Testis (tissue), 3 donors: ENCODE results near the gene RPS6KA5. TPM values are rescaled to one million over a fixed set of nuclear protein-coding genes. Genes with fewer than 3 reads are reported as not detected.

Experiments used
- DNase-seq: peaks from one replicate; pipeline ENCODE4 v3.0.0-alpha.2; 2019
- H3K27ac ChIP-seq, 2 donors: fragments of 200-600 bp; sonication (generic); one replicate each; pipeline ENCODE4 v1.5.1; 2019
- H3K27me3 ChIP-seq: fragments of 200-600 bp; sonication (generic); one replicate; pipeline ENCODE4 v1.5.1; 2019
- H3K36me3 ChIP-seq: fragments of 200-600 bp; sonication (generic); one replicate; pipeline ENCODE4 v1.5.1; 2017; ENCODE audit warnings: low read depth; ENCODE audit errors: missing control alignments
- H3K4me1 ChIP-seq: fragments of 200-600 bp; sonication (generic); one replicate; pipeline ENCODE4 v1.5.1; 2019
- H3K4me3 ChIP-seq, 2 donors: fragments of 200-600 bp; sonication (generic); one replicate each; pipeline ENCODE4 v1.5.1; 2017 to 2019
- H3K9me3 ChIP-seq: fragments of 200-600 bp; sonication (generic); one replicate; pipeline ENCODE4 v1.5.1; 2017
- POLR2A ChIP-seq: fragments of 450-650 bp; IDR thresholded peaks from one replicate; pipeline ENCODE4 v1.6.1; 2017; ENCODE audit warnings: antibody characterized with exemption, mild to moderate bottlenecking, moderate library complexity
- WGBS, 2 donors: methylation state at CpG; one replicate each; pipeline ENCODE4 v1.1.5; 2018; 5-methylcytosine and 5-hydroxymethylcytosine counted together
- intact Hi-C: fragments of 100-400 bp; cut with DNase I; formaldehyde crosslinking; loops from one replicate; pipeline ENCODE4 v1.15.1; 2023; ENCODE audit warnings: low total_unique reads
- polyA plus RNA-seq: library from polyadenylated mRNA; stranded (reverse); fragments of 350-450 nt; fragmentation: Illumina TruSeq; extraction: RNeasy Lipid Tissue Mini Kit (QIAGEN cat#74804); gene quantifications from one replicate; pipeline ENCODE4 v1.2.3, GENCODE V29; 2014; ENCODE audit warnings: low read depth, low replicate concordance; ENCODE audit not compliant: insufficient read depth
- total RNA-seq, 2 donors: library from RNA; depleted of rRNA; stranded (reverse); fragments of >200 nt; gene quantifications; one replicate each; pipeline ENCODE4 v1.2.3, GENCODE V29; 2016
- TF ChIP-seq, protein P1 (sequence below), 3 experiments: fragments of 450-650 bp in 2 of 3; fragments of 200-600 bp in 1 of 3; sonication (generic) in 1 of 3; IDR thresholded peaks; one replicate each; pipeline ENCODE4 v1.5.1; 2016 to 2019; ENCODE audit warnings: antibody characterized with exemption in 3 of 3, mild to moderate bottlenecking in 2 of 3, moderate library complexity in 1 of 3

RPS6KA5 gene
- total and polyA plus RNA-seq, 3 donors from 2014 or later = 6.4 to 11.0 (median 9.4) TPM

DNA sequence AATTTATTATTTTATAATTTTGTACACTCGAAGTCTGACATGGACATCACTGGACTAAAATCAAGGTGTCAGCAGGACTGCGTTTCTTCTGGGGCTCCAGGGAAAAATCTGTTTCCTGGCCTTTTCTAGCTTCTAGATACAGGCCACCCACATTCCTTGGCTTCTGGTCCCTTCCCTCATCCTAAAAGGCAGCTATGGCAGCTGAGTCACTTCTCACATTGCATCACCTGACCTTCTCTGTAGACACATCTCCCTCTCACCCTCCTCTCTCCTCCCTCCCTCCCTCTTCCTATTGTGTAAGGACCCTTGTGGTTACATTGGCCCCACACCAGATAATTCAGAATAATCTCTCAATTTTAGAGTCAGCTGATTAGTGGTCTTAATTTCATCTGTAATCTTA lies 92.4 kb downstream of the RPS6KA5 start:
- Histone ChIP-seq H3K27ac (no peak overlapping the region), H3K9me3 (no peaks in the 10 kb centered on the region), H3K4me1 (no peaks in the 10 kb centered on the region), H3K4me3 (no peak overlapping the region), H3K36me3 (no peaks in the 10 kb centered on the region), H3K27me3 (no peaks in the 10 kb centered on the region)
- 61 to 65% methylated on average over 2 of the region's 2 CpGs for WGBS, 2 donors
- DNase-seq = no peak
- TF ChIP-seq, protein P1, sequence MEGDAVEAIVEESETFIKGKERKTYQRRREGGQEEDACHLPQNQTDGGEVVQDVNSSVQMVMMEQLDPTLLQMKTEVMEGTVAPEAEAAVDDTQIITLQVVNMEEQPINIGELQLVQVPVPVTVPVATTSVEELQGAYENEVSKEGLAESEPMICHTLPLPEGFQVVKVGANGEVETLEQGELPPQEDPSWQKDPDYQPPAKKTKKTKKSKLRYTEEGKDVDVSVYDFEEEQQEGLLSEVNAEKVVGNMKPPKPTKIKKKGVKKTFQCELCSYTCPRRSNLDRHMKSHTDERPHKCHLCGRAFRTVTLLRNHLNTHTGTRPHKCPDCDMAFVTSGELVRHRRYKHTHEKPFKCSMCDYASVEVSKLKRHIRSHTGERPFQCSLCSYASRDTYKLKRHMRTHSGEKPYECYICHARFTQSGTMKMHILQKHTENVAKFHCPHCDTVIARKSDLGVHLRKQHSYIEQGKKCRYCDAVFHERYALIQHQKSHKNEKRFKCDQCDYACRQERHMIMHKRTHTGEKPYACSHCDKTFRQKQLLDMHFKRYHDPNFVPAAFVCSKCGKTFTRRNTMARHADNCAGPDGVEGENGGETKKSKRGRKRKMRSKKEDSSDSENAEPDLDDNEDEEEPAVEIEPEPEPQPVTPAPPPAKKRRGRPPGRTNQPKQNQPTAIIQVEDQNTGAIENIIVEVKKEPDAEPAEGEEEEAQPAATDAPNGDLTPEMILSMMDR (IDR thresholded peaks at IDR 0.05) = no peak
- no peak for TF ChIP-seq POLR2A
- intact Hi-C loops = no loop called here

DNA sequence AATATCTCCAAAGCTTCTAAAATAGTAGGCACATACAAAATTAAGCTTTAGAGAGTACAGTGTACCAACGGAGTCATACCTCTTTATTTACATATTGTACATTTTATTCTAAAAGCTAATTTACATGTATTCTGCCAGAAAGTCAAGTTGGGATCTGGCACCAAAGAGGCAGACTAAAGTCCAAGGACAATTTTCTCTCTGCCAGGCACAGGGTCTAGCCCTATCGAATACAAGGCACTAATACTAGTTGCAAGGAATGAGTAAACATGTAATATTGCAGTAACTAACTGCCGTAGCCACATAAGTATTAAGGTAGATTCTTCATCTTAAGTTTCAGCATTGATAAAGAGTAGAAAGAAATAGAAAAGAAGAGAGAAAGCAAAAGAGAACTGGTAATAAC lies 93.9 kb downstream of the RPS6KA5 start:
- TF ChIP-seq, protein P1 (IDR thresholded peaks at IDR 0.05) = no peak
- no peak for TF ChIP-seq POLR2A
- intact Hi-C loops = no loop called here
- no peaks in the 10 kb centered on the region for H3K27me3 ChIP-seq
- H3K9me3 ChIP-seq = no peaks in the 10 kb centered on the region
- H3K4me1 ChIP-seq = no peaks in the 10 kb centered on the region
- WGBS, 2 donors = 61 to 73% methylated on average over 3 of the region's 3 CpGs
- no peaks in the 10 kb centered on the region for H3K36me3 ChIP-seq
- DNase-seq = no peak
- H3K4me3 ChIP-seq = no peak overlapping the region
- no peak overlapping the region for H3K27ac ChIP-seq

DNA sequence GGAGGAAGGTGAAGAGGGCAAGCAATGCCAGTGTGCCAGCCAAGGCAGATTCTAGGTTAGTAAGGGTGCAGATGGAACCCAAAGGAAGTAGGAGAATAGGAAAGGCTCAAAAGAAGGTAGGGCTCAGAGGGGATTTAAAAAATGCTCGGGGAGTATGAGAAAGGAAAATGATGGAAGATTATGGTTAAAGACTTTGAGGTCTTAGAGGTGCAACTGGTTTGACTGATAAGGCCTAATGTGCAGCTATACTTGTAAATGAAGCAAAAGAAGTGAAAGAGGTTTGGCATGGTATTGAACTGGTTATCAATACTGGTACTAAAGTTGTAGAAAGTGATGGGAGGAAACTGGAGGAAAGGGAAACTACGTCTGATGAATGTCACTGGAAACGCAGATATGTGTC lies 94.7 kb downstream of the RPS6KA5 start:
- H3K4me1 ChIP-seq = no peaks in the 10 kb centered on the region
- intact Hi-C loops = no loop called here
- no peaks in the 10 kb centered on the region for H3K27me3 ChIP-seq
- no peak for TF ChIP-seq POLR2A
- TF ChIP-seq, protein P1 (IDR thresholded peaks at IDR 0.05) = no peak
- H3K36me3 ChIP-seq = no peaks in the 10 kb centered on the region
- DNase-seq = no peak
- WGBS, 2 donors = 91 to 95% methylated on average over 3 of the region's 3 CpGs
- no peaks in the 10 kb centered on the region for H3K9me3 ChIP-seq
- no peak overlapping the region for H3K4me3 ChIP-seq
- H3K27ac ChIP-seq = no peak overlapping the region

DNA sequence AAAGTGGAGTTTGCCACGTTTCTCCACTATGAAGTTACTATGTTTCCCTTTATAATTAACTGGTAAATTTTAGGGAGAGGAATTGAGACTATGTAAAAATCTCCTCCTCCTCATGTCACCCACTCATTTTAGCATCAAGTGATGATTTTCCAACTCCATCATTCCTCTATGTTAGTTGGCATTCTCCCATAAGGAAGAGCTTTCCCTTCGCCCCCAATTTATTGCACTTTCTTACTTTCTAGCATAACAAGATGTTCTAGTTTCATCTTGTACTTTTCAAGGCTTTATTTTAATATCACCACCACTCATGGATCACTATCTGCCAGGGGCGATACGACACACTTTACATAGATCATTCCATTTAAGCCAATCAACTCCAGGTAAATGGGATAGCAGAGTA lies 97.1 kb downstream of the RPS6KA5 start:
- H3K4me3 ChIP-seq = no peak overlapping the region
- no peak for TF ChIP-seq POLR2A
- TF ChIP-seq, protein P1 (IDR thresholded peaks at IDR 0.05) = no peak
- intact Hi-C loops = no loop called here
- no peaks in the 10 kb centered on the region for H3K27me3 ChIP-seq
- no peaks in the 10 kb centered on the region for H3K4me1 ChIP-seq
- H3K27ac ChIP-seq = no peak overlapping the region
- H3K9me3 ChIP-seq = no peaks in the 10 kb centered on the region
- 55 to 66% methylated on average over 4 of the region's 4 CpGs for WGBS, 2 donors
- DNase-seq = no peak
- H3K36me3 ChIP-seq = no peaks in the 10 kb centered on the region

DNA sequence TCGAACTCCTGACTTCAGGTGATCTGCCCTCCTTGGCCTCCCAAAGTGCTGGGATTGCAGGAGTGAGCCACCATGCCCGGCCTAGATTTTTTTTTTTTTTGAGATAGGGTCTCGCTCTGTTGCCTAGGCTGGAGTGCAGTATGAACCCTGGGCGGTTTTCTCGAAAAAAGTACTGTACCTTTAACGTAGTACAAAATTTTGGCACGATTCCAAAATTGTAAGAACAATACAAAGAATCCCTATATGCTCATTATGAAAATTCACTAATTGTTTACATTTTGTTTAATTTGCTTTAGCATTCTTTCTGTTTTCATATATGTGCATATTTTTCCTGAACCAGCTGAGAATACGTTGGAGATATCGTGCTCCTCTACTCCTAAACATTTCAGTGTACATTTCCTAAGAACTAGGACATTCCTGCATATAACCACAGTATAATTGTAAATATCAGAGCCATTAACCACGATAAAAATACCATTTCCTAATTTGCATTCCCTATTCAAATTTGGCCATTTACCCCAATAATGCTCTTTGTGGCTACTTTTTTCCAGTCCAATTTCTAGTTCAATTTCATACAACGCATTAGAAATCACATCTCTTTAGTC lies 97.8 kb downstream of the RPS6KA5 start:
- intact Hi-C loops = no loop called here
- Histone ChIP-seq H3K4me3 (no peak overlapping the region), H3K4me1 (no peaks in the 10 kb centered on the region), H3K27ac (no peak overlapping the region), H3K27me3 (no peaks in the 10 kb centered on the region), H3K36me3 (no peaks in the 10 kb centered on the region), H3K9me3 (no peaks in the 10 kb centered on the region)
- WGBS, 2 donors = 86 to 87% methylated on average over 11 of the region's 11 CpGs
- TF ChIP-seq POLR2A = no peak
- TF ChIP-seq, protein P1 (IDR thresholded peaks at IDR 0.05) = no peak
- no peak for DNase-seq
